Measurements from ENCODE around the gene VPS39.

The VPS39 gene

GRCh38 chr15:42202653-42203052, 5.5 kb downstream of the VPS39 start:
- Histone ChIP-seq H3K79me2 (ENCODE audit: insufficient read depth, low read length) (peaks cover 27% of the 10 kb centered on the region), H4K20me1 (ENCODE audit: insufficient read depth, low read length, poor library complexity, severe bottlenecking) (no peaks in the 10 kb centered on the region)

GRCh38 chr15:42201801-42202200, 6.3 kb downstream of the VPS39 start:
- Histone ChIP-seq H3K79me2 (ENCODE audit: insufficient read depth, low read length) (peaks cover 19% of the 10 kb centered on the region; the same call in 1 of the 2 replicates), H3F3A (ENCODE audit: low read depth) (no peaks in the 10 kb centered on the region), H4K20me1 (ENCODE audit: insufficient read depth, low read length, poor library complexity, severe bottlenecking) (no peaks in the 10 kb centered on the region), H2AFZ (ENCODE audit: low read length) (no peak overlapping the region), H3K27me3 (ENCODE audit: insufficient read depth, low read length, poor library complexity, severe bottlenecking) (no peaks in the 10 kb centered on the region), H3K9ac (ENCODE audit: low read depth, low read length, poor library complexity, severe bottlenecking) (no peak overlapping the region), H3K4me1 (ENCODE audit: insufficient read depth, low read length, poor library complexity, severe bottlenecking) (peaks cover 16% of the 10 kb centered on the region), H3K4me3 (ENCODE audit: low read length, poor library complexity, severe bottlenecking) (no peak overlapping the region), H3K4me2 (ENCODE audit: low read depth, low read length, poor library complexity, severe bottlenecking) (no peak overlapping the region), H3K9me3 (ENCODE audit: insufficient read depth, low read depth, low read length) (no peaks in the 10 kb centered on the region), H3K9me2 (replicated peaks; ENCODE audit: low read depth, low read length) (no peaks in the 10 kb centered on the region), H3K36me3 (ENCODE audit: insufficient read depth, low read length) (no peaks in the 10 kb centered on the region; the same call in 1 of the 2 replicates)
- TF ChIP-seq CTCF (conservative IDR thresholded peaks at IDR 0.05; ENCODE audit: low read length) (no peak), EZH2phosphoT487 (IDR thresholded peaks at IDR 0.05; ENCODE audit: borderline replicate concordance) (no peak)

More at GRCh38 chr15:42202653-42203052, 5.5 kb downstream of the VPS39 start:
- no peak overlapping the region for H2AFZ ChIP-seq (ENCODE audit: low read length)
- H3K36me3 ChIP-seq (ENCODE audit: insufficient read depth, low read length) = no peaks in the 10 kb centered on the region; the same call in 1 of the 2 replicates
- H3K4me2 ChIP-seq (ENCODE audit: low read depth, low read length, poor library complexity, severe bottlenecking) = no peak overlapping the region
- no peak overlapping the region for H3K4me3 ChIP-seq (ENCODE audit: low read length, poor library complexity, severe bottlenecking)
- TF ChIP-seq CTCF (conservative IDR thresholded peaks at IDR 0.05; ENCODE audit: low read length) (no peak), EZH2phosphoT487 (IDR thresholded peaks at IDR 0.05; ENCODE audit: borderline replicate concordance) (no peak)
- H3K27me3 ChIP-seq (ENCODE audit: insufficient read depth, low read length, poor library complexity, severe bottlenecking) = no peaks in the 10 kb centered on the region
- H3K9me3 ChIP-seq (ENCODE audit: insufficient read depth, low read depth, low read length) = no peaks in the 10 kb centered on the region
- peaks cover 23% of the 10 kb centered on the region for H3K4me1 ChIP-seq (ENCODE audit: insufficient read depth, low read length, poor library complexity, severe bottlenecking)
- H3F3A ChIP-seq (ENCODE audit: low read depth) = no peaks in the 10 kb centered on the region
- no peak overlapping the region for H3K9ac ChIP-seq (ENCODE audit: low read depth, low read length, poor library complexity, severe bottlenecking)
- H3K9me2 ChIP-seq (replicated peaks; ENCODE audit: low read depth, low read length) = no peaks in the 10 kb centered on the region

DNA sequence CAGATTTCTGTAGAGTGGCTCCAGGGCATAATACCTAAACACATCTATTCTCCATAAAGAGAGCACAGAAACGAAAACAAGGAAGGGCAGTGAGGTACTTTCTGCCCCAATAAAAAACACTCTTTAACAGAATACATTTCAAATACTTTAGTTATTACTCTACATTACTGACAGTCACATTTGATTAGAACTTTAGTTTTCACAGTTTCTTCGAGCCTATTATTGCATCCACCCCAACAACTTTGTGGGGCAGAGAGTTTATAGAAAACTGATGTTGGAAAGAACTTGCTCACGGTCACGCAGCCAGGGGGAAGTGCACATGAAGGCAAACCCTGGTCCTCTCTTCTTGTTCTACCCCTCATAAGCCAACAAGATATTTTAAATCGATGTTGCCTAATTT, 9.0 kb downstream of the VPS39 start:
- Histone ChIP-seq H3F3A (ENCODE audit: low read depth) (no peaks in the 10 kb centered on the region), H4K20me1 (ENCODE audit: insufficient read depth, low read length, poor library complexity, severe bottlenecking) (no peaks in the 10 kb centered on the region), H3K79me2 (ENCODE audit: insufficient read depth, low read length) (0 out of 2 replicates have a peak, but pooled peaks cover 6% of the 10 kb centered on the region), H2AFZ (ENCODE audit: low read length) (no peak overlapping the region), H3K36me3 (ENCODE audit: insufficient read depth, low read length) (no peaks in the 10 kb centered on the region; the same call in 1 of the 2 replicates), H3K4me3 (ENCODE audit: low read length, poor library complexity, severe bottlenecking) (no peak overlapping the region), H3K4me1 (ENCODE audit: insufficient read depth, low read length, poor library complexity, severe bottlenecking) (no peaks in the 10 kb centered on the region), H3K27me3 (ENCODE audit: insufficient read depth, low read length, poor library complexity, severe bottlenecking) (no peaks in the 10 kb centered on the region), H3K9ac (ENCODE audit: low read depth, low read length, poor library complexity, severe bottlenecking) (no peak overlapping the region), H3K9me2 (replicated peaks; ENCODE audit: low read depth, low read length) (no peaks in the 10 kb centered on the region), H3K9me3 (ENCODE audit: insufficient read depth, low read depth, low read length) (no peaks in the 10 kb centered on the region), H3K4me2 (ENCODE audit: low read depth, low read length, poor library complexity, severe bottlenecking) (no peak overlapping the region)
- no peak for TF ChIP-seq EZH2phosphoT487 (IDR thresholded peaks at IDR 0.05; ENCODE audit: borderline replicate concordance)
- TF ChIP-seq CTCF (conservative IDR thresholded peaks at IDR 0.05; ENCODE audit: low read length) = no peak

Measured in Loucy (cell line).